GM18861 (cell line): ENCODE results near the gene PRDX2.
A peak's percentile ranks its signal among the peaks of the same experiment; 100 is the strongest.

ENCODE experiments used
- ATAC-seq: cut with Tn5 transposase; IDR thresholded peaks from one replicate; pipeline ENCODE4 v1.9.1; 2021; ENCODE audit not compliant: unreplicated experiment

The PRDX2 gene

GRCh38 chr19:12792853-12793289 is 8.7 kb downstream of the PRDX2 start:
- no peak for ATAC-seq

- ATAC-seq = no peak
These were observed 9.3 kb downstream of the PRDX2 start for GRCh38 chr19:12792051-12792852.

GRCh38 chr19:12791345-12792050 is 10.1 kb downstream of the PRDX2 start, which contains the start of gene JUNB:
JUNB (plus strand) TSS chr19:12791486; CDS start chr19:12791772, 286 bp downstream.
- peak; percentile 21 for ATAC-seq

GRCh38 chr19:12790628-12791344 is 10.8 kb downstream of the PRDX2 start:
- no peak for ATAC-seq

- peak; percentile 30 for ATAC-seq
These were observed 11.5 kb downstream of the PRDX2 start for GRCh38 chr19:12789904-12790619.

- ATAC-seq = no peak
These were observed 12.3 kb downstream of the PRDX2 start for GRCh38 chr19:12789098-12789903.

- ATAC-seq = no peak
These were observed 12.9 kb downstream of the PRDX2 start for GRCh38 chr19:12788682-12789097.

GRCh38 chr19:12788042-12788681 is 13.4 kb downstream of the PRDX2 start:
- no peak for ATAC-seq

- ATAC-seq = no peak
These were observed 14.1 kb downstream of the PRDX2 start for GRCh38 chr19:12787458-12787857.

GRCh38 chr19:12786952-12787351 is 14.6 kb downstream of the PRDX2 start:
- no peak for ATAC-seq

- no peak for ATAC-seq
These were observed 15.3 kb downstream of the PRDX2 start for GRCh38 chr19:12786141-12786870.

GRCh38 chr19:12785431-12786031 is 16.1 kb downstream of the PRDX2 start:
- no peak for ATAC-seq

- no peak for ATAC-seq
These were observed 16.6 kb downstream of the PRDX2 start for GRCh38 chr19:12784871-12785430.

- ATAC-seq = no peak
These were observed 17.2 kb downstream of the PRDX2 start for GRCh38 chr19:12784394-12784870.

- ATAC-seq = no peak
These were observed 17.7 kb downstream of the PRDX2 start for GRCh38 chr19:12783849-12784393.

- no peak for ATAC-seq
These were observed 18.2 kb downstream of the PRDX2 start for GRCh38 chr19:12783291-12783848.
